ENCODE data around the gene ADAMTS12.
"Not testable (repeated sequence)": the region's sequence is repeated elsewhere in the genome, so short reads cannot be mapped to it uniquely, and the experiment has no call there.

ADAMTS12 gene

DNA sequence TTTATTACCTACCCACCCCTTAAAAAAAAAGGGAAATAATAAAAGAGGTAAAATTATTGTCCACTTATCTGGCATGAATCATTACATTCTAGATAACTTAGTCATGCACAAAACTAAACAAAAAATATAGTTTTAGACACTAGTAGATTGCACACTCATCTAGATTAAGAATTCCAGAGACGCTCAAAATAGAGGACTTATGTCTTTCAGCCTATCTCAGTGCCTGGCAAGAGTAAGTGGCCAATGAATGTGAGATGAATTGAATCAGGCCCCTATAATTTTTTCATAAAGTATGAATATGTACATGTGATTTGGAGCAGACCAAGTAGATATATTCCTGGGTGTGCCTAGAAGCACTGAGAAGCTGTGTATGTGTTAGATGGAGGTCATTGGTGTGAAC is 42.4 kb upstream of the ADAMTS12 start:
- no peaks in the 10 kb centered on the region for H3K36me3 ChIP-seq (ENCODE audit: control insufficient read depth, insufficient read depth, low read length)
- no peaks in the 10 kb centered on the region for H3K4me1 ChIP-seq (ENCODE audit: control insufficient read depth, insufficient read depth, low read length, poor library complexity, severe bottlenecking)
- no peak overlapping the region for H3K4me3 ChIP-seq (ENCODE audit: insufficient read depth, low read depth, low read length, poor library complexity, severe bottlenecking)
- H3K9me3 ChIP-seq (ENCODE audit: control insufficient read depth, low read length) = no peaks in the 10 kb centered on the region
- no peak overlapping the region for H3K27ac ChIP-seq (ENCODE audit: insufficient read depth, low read length, poor library complexity, severe bottlenecking)
- no peak for DNase-seq
- H3K27me3 ChIP-seq (replicated peaks; ENCODE audit: control insufficient read depth, insufficient read depth, low read length, poor library complexity, severe bottlenecking) = peaks cover 9% of the 10 kb centered on the region

DNA sequence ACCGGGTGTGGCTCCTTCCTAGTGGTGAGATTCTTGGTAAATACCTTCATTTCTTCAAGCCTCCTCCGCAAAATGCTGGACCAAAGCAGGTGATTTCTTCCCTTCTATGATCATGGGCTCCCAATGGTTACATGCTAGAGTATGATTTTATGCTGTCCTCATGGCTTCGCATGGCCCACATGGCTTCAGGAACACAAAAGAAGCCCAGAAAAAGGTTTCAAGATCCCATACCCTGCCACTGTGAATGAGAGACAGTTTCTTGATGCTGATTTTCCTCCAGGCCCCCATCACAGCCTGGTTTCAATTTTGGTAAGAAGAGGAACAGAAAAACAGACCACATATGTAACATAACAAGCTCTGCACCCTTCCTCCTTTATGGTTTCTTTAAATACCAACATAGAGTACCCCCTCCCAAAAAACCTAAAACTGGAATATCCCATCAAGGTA is 42.0 kb upstream of the ADAMTS12 start:
- H3K4me3 ChIP-seq (ENCODE audit: insufficient read depth, low read depth, low read length, poor library complexity, severe bottlenecking) = no peak overlapping the region
- no peaks in the 10 kb centered on the region for H3K36me3 ChIP-seq (ENCODE audit: control insufficient read depth, insufficient read depth, low read length)
- no peaks in the 10 kb centered on the region for H3K4me1 ChIP-seq (ENCODE audit: control insufficient read depth, insufficient read depth, low read length, poor library complexity, severe bottlenecking)
- no peaks in the 10 kb centered on the region for H3K9me3 ChIP-seq (ENCODE audit: control insufficient read depth, low read length)
- peaks cover 5% of the 10 kb centered on the region for H3K27me3 ChIP-seq (replicated peaks; ENCODE audit: control insufficient read depth, insufficient read depth, low read length, poor library complexity, severe bottlenecking)
- no peak for DNase-seq
- no peak overlapping the region for H3K27ac ChIP-seq (ENCODE audit: insufficient read depth, low read length, poor library complexity, severe bottlenecking)

DNA sequence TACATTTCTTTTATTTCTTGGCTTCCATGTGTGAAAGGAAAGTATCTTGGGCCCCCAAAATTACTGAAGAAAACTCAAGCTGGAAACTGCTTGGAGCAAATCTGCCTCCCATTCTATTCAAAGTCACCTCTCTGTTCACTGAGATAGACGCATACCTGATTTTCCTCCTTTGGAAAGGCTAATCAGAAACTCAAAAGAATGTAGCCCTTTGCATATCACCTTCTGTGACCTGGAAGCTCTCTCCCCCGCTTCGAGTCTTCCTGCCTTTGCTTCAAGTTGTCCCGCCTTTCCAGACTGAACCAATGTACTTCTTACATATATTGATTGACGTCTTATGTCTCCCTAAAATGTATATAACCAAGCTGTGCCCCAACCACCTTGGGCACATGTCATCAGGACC is 39.3 kb upstream of the ADAMTS12 start:
- no peaks in the 10 kb centered on the region for H3K36me3 ChIP-seq (ENCODE audit: control insufficient read depth, insufficient read depth, low read length)
- no peaks in the 10 kb centered on the region for H3K27me3 ChIP-seq (replicated peaks; ENCODE audit: control insufficient read depth, insufficient read depth, low read length, poor library complexity, severe bottlenecking)
- no peak overlapping the region for H3K4me3 ChIP-seq (ENCODE audit: insufficient read depth, low read depth, low read length, poor library complexity, severe bottlenecking)
- H3K27ac ChIP-seq (ENCODE audit: insufficient read depth, low read length, poor library complexity, severe bottlenecking) = no peak overlapping the region
- H3K9me3 ChIP-seq (ENCODE audit: control insufficient read depth, low read length) = no peaks in the 10 kb centered on the region
- H3K4me1 ChIP-seq (ENCODE audit: control insufficient read depth, insufficient read depth, low read length, poor library complexity, severe bottlenecking) = no peaks in the 10 kb centered on the region
- no peak for DNase-seq

DNA sequence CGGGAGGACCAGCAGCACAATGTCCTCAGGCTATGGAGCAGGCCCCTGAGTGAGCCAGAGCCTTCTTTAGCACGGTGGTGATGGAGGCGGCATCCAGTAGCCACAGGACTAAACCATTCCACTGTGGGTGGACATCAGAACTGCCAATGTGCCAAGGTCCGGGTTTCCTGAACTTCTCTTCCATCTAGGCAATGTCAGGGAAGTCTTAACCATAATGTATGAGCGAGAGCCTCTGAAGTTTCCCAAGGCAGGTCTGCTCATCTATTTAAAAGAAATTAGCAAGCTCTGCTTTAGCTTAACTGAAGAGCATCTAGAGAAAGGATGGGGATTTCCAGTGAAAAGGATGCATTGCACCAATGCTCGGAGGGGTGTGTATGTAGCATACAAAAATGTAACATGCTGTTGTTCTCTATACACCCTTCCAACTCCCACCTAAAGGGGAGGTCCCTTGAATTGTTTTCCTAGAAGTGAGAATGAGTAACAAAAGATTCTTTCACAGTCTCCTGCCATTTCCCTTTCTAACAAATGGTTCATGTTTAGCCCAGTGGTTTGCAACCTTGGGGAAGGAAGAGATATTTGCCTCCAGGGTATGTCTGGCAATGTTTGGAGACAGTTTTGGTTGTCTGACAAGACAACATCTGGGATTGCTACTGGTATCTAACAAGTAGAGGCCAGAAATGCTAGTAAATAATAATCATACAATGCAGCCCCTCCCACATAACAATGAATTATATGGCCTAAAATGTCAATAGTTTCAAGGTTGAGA is 38.3 kb upstream of the ADAMTS12 start:
- Histone ChIP-seq H3K36me3 (ENCODE audit: control insufficient read depth, insufficient read depth, low read length) (no peaks in the 10 kb centered on the region), H3K27ac (ENCODE audit: insufficient read depth, low read length, poor library complexity, severe bottlenecking) (no peak overlapping the region), H3K27me3 (replicated peaks; ENCODE audit: control insufficient read depth, insufficient read depth, low read length, poor library complexity, severe bottlenecking) (no peaks in the 10 kb centered on the region), H3K9me3 (ENCODE audit: control insufficient read depth, low read length) (no peaks in the 10 kb centered on the region), H3K4me3 (ENCODE audit: insufficient read depth, low read depth, low read length, poor library complexity, severe bottlenecking) (no peak overlapping the region), H3K4me1 (ENCODE audit: control insufficient read depth, insufficient read depth, low read length, poor library complexity, severe bottlenecking) (no peaks in the 10 kb centered on the region)
- no peak for DNase-seq

DNA sequence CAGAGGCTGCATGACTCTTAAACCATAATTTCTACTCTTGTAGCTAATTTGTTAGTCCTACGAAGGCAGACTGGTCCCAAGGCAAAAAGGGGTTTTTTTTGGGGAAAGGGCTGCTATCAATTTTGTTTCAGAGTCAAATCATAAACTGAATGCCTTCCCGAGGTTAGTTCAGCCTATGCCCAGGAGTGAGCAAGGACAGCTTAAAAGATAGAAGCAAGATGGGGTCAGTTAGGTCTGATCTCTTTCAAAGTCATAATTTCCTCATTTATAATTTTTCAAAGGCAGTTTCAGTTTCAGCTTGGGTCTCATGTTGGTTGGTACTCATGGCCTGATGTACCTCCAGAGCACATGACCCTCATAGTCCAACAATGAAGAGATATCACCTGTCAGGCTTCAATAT is 36.5 kb upstream of the ADAMTS12 start:
- H3K36me3 ChIP-seq (ENCODE audit: control insufficient read depth, insufficient read depth, low read length) = no peaks in the 10 kb centered on the region
- no peak overlapping the region for H3K27ac ChIP-seq (ENCODE audit: insufficient read depth, low read length, poor library complexity, severe bottlenecking)
- no peaks in the 10 kb centered on the region for H3K27me3 ChIP-seq (replicated peaks; ENCODE audit: control insufficient read depth, insufficient read depth, low read length, poor library complexity, severe bottlenecking)
- DNase-seq = no peak
- H3K4me3 ChIP-seq (ENCODE audit: insufficient read depth, low read depth, low read length, poor library complexity, severe bottlenecking) = no peak overlapping the region
- H3K4me1 ChIP-seq (ENCODE audit: control insufficient read depth, insufficient read depth, low read length, poor library complexity, severe bottlenecking) = no peaks in the 10 kb centered on the region
- no peaks in the 10 kb centered on the region for H3K9me3 ChIP-seq (ENCODE audit: control insufficient read depth, low read length)

DNA sequence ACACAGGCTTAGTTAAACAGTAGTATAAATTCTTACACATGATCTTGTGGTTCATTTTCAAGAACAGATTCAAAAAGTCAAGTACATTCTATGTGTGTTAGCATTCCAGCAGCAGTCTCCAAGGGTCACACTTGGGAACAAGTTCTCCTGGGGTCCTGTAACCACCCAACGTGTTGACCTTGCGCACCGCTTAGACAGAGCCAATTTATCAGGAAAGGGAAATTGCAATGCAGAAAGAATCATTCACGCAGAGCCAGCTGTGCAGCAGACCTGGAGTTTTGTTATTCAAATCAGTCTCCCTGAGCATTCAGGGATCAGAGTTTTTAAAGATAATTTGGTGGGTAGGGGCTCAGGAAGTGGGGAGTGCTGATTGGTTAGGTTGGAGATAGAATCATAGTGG is 35.9 kb upstream of the ADAMTS12 start:
- Histone ChIP-seq H3K9me3 (ENCODE audit: control insufficient read depth, low read length) (no peaks in the 10 kb centered on the region), H3K4me3 (ENCODE audit: insufficient read depth, low read depth, low read length, poor library complexity, severe bottlenecking) (no peak overlapping the region), H3K36me3 (ENCODE audit: control insufficient read depth, insufficient read depth, low read length) (no peaks in the 10 kb centered on the region), H3K27ac (ENCODE audit: insufficient read depth, low read length, poor library complexity, severe bottlenecking) (no peak overlapping the region), H3K4me1 (ENCODE audit: control insufficient read depth, insufficient read depth, low read length, poor library complexity, severe bottlenecking) (no peaks in the 10 kb centered on the region), H3K27me3 (replicated peaks; ENCODE audit: control insufficient read depth, insufficient read depth, low read length, poor library complexity, severe bottlenecking) (no peaks in the 10 kb centered on the region)
- DNase-seq = no peak

DNA sequence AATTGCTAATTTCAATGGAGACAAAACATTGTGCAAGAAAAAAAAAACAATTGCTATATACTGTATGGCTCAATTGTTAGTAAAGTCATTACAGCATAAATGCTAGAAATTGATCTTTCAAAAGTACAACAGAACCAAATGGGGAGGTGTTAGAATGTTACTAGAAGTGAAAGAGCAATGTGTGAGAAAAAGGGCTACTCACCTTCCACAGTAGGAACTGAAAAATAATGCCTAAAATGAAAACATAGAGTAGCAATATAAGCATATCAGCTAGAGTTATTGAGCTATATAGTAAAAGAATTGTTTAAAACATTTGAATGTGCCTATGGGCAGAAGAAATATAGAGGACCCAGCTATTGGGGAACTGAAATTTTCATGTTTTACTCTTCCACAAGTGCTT is 33.5 kb upstream of the ADAMTS12 start:
- no peak overlapping the region for H3K27ac ChIP-seq (ENCODE audit: insufficient read depth, low read length, poor library complexity, severe bottlenecking)

DNA sequence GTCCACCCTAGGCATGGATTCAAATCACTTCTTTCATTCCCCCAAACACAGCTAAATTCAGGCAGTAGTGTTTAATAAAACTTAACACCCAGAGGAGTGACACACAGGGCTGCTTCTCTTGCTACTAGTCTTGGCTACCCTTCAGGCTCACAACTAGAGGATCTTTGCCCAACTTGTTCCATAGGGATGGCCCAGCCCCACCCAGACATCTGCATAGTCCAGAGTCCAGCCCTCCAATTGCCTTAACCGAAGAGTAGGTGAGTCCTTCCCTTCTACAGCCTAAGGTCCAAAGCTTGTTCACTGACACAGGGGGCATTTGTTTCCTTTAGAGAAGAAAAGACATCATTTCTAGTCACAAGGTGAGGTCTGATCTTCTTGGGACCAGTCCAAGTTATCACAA is 29.2 kb upstream of the ADAMTS12 start:
- Histone ChIP-seq H3K9me3 (ENCODE audit: control insufficient read depth, low read length) (no peaks in the 10 kb centered on the region), H3K4me1 (ENCODE audit: control insufficient read depth, insufficient read depth, low read length, poor library complexity, severe bottlenecking) (no peaks in the 10 kb centered on the region), H3K36me3 (ENCODE audit: control insufficient read depth, insufficient read depth, low read length) (no peaks in the 10 kb centered on the region), H3K4me3 (ENCODE audit: insufficient read depth, low read depth, low read length, poor library complexity, severe bottlenecking) (no peak overlapping the region), H3K27ac (ENCODE audit: insufficient read depth, low read length, poor library complexity, severe bottlenecking) (no peak overlapping the region), H3K27me3 (replicated peaks; ENCODE audit: control insufficient read depth, insufficient read depth, low read length, poor library complexity, severe bottlenecking) (no peaks in the 10 kb centered on the region)
- DNase-seq = no peak

More for the DNA sequence above, 33.5 kb upstream of the ADAMTS12 start:
- Histone ChIP-seq H3K27me3 (replicated peaks; ENCODE audit: control insufficient read depth, insufficient read depth, low read length, poor library complexity, severe bottlenecking) (no peaks in the 10 kb centered on the region), H3K4me1 (ENCODE audit: control insufficient read depth, insufficient read depth, low read length, poor library complexity, severe bottlenecking) (no peaks in the 10 kb centered on the region), H3K4me3 (ENCODE audit: insufficient read depth, low read depth, low read length, poor library complexity, severe bottlenecking) (no peak overlapping the region), H3K36me3 (ENCODE audit: control insufficient read depth, insufficient read depth, low read length) (no peaks in the 10 kb centered on the region), H3K9me3 (ENCODE audit: control insufficient read depth, low read length) (no peaks in the 10 kb centered on the region)
- no peak for DNase-seq

DNA sequence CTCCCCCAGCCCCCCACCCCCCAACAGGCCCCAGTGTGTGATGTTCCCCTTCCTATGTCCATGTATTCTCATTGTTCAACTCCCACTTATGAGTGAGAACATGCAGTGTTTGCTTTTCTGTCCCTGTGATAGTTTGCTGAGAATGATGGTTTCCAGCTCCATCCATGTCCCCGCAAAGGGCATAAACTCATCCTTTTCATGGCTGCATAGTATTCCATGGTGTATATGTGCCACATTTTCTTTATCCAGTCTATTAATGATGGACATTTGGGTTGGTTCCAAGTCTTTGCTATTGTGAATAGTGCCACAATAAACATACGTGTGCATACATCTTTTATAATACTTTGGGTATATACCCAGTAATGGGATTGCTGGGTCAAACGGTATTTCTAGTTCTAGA is 23.1 kb upstream of the ADAMTS12 start:
- H3K36me3 ChIP-seq (ENCODE audit: control insufficient read depth, insufficient read depth, low read length); H3K4me3 ChIP-seq (ENCODE audit: insufficient read depth, low read depth, low read length, poor library complexity, severe bottlenecking); H3K27me3 ChIP-seq (replicated peaks; ENCODE audit: control insufficient read depth, insufficient read depth, low read length, poor library complexity, severe bottlenecking); H3K27ac ChIP-seq (ENCODE audit: insufficient read depth, low read length, poor library complexity, severe bottlenecking); H3K9me3 ChIP-seq (ENCODE audit: control insufficient read depth, low read length); DNase-seq; H3K4me1 ChIP-seq (ENCODE audit: control insufficient read depth, insufficient read depth, low read length, poor library complexity, severe bottlenecking): not testable (repeated sequence)

DNA sequence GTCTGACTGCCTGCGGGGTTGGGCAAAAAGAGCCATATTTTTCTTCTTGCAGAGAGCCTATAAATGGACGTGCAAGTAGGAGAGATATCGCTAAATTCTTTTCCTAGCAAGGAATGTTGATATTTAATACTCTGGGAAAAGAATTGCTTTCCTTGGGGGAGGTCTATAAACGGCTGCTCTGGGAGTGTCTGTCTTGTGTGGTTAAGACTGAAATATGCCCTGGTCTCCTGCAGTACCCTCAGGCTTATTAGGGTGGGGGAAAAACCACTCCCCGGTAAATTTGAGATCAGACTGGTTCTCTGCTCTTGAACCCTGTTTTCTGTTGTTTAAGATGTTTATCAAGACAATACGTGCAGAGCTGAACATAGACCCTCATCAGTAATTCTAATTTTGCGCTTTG is 14.5 kb upstream of the ADAMTS12 start:
- H3K36me3 ChIP-seq (ENCODE audit: control insufficient read depth, insufficient read depth, low read length); H3K4me1 ChIP-seq (ENCODE audit: control insufficient read depth, insufficient read depth, low read length, poor library complexity, severe bottlenecking); DNase-seq; H3K27me3 ChIP-seq (replicated peaks; ENCODE audit: control insufficient read depth, insufficient read depth, low read length, poor library complexity, severe bottlenecking); H3K9me3 ChIP-seq (ENCODE audit: control insufficient read depth, low read length); H3K27ac ChIP-seq (ENCODE audit: insufficient read depth, low read length, poor library complexity, severe bottlenecking); H3K4me3 ChIP-seq (ENCODE audit: insufficient read depth, low read depth, low read length, poor library complexity, severe bottlenecking): not testable (repeated sequence)
